ENCODE results near the gene TPD52L1.

GRCh38 chr6:125231133-125231532 lies 77.6 kb downstream of the TPD52L1 start:
- TF ChIP-seq EP300 (IDR thresholded peaks at IDR 0.05) (no peak), POLR2A (IDR thresholded peaks at IDR 0.05) (no peak), POLR2AphosphoS5 (IDR thresholded peaks at IDR 0.05) (no peak)
- TF ChIP-seq, protein P1, sequence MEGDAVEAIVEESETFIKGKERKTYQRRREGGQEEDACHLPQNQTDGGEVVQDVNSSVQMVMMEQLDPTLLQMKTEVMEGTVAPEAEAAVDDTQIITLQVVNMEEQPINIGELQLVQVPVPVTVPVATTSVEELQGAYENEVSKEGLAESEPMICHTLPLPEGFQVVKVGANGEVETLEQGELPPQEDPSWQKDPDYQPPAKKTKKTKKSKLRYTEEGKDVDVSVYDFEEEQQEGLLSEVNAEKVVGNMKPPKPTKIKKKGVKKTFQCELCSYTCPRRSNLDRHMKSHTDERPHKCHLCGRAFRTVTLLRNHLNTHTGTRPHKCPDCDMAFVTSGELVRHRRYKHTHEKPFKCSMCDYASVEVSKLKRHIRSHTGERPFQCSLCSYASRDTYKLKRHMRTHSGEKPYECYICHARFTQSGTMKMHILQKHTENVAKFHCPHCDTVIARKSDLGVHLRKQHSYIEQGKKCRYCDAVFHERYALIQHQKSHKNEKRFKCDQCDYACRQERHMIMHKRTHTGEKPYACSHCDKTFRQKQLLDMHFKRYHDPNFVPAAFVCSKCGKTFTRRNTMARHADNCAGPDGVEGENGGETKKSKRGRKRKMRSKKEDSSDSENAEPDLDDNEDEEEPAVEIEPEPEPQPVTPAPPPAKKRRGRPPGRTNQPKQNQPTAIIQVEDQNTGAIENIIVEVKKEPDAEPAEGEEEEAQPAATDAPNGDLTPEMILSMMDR (IDR thresholded peaks at IDR 0.05): no peak
